OCI-LY7 (cell line): ENCODE measurements around the gene ISLR2. TPM values are rescaled to one million over a fixed set of nuclear protein-coding genes. Genes with fewer than 3 reads are reported as not detected.
A peak's percentile ranks its signal among the peaks of the same experiment; 100 is the strongest.

Experiments
- BruUV-seq: library from RNA; stranded (reverse); fragments of 400-500 nt; replicated peaks from 2 replicates; lab custom pipeline; 2021; lab: Mats Ljungman, UMichigan
- CTCF ChIA-PET: fragments of 300-600 bp; sonication (Branson Sonifier 250); formaldehyde crosslinking; loops from one replicate; lab custom pipeline; 2022; ENCODE audit warnings: antibody characterized with exemption; ENCODE audit not compliant: unreplicated experiment; lab: Charles Lee
- POLR2A ChIA-PET: fragments of 300-600 bp; sonication (Branson Sonifier 250); formaldehyde crosslinking; loops from one replicate; lab custom pipeline; 2022; ENCODE audit warnings: antibody characterized with exemption; lab: Charles Lee
- DNase-seq: peaks from one replicate; pipeline ENCODE4 v3.0.0-alpha.2; 2015; ENCODE audit warnings: low spot score
- H2AFZ ChIP-seq: fragments of 200-600 bp; sonication (generic), shearing (Covaris generic); 2 replicates; pipeline ENCODE4 v1.6.1; 2014; ENCODE audit warnings: mild to moderate bottlenecking, antibody characterized with exemption, low read length, moderate library complexity
- H3K27ac ChIP-seq: fragments of 200-600 bp; sonication (generic); 2 replicates; pipeline ENCODE4 v1.5.1; 2014; ENCODE audit warnings: mixed run types, low read depth, mild to moderate bottlenecking, moderate library complexity, low read length, inconsistent platforms; ENCODE audit not compliant: poor library complexity, severe bottlenecking
- H3K36me3 ChIP-seq: fragments of 200-600 bp; sonication (generic); 2 replicates; pipeline ENCODE4 v1.6.1; 2014; ENCODE audit warnings: mild to moderate bottlenecking, antibody characterized with exemption, low read length, moderate library complexity, mixed read lengths; ENCODE audit not compliant: insufficient read depth
- H3K4me1 ChIP-seq: fragments of 200-600 bp; sonication (generic); 2 replicates; pipeline ENCODE4 v1.5.1; 2014; ENCODE audit warnings: mild to moderate bottlenecking, low read length; ENCODE audit not compliant: insufficient read depth, poor library complexity, severe bottlenecking
- H3K4me2 ChIP-seq: fragments of 200-600 bp; sonication (generic); 2 replicates; pipeline ENCODE4 v1.6.1; 2014; ENCODE audit warnings: mild to moderate bottlenecking, low read length
- H3K4me3 ChIP-seq: fragments of 200-600 bp; sonication (generic); 2 replicates; pipeline ENCODE4 v1.5.1; 2014; ENCODE audit warnings: mild to moderate bottlenecking, low read depth, low read length; ENCODE audit not compliant: poor library complexity, severe bottlenecking
- H3K79me2 ChIP-seq: fragments of 200-600 bp; sonication (generic); 2 replicates; pipeline ENCODE4 v1.6.1; 2016; ENCODE audit warnings: low read depth, mild to moderate bottlenecking, low read length, moderate library complexity, mixed read lengths; ENCODE audit not compliant: insufficient read depth
- H3K9me2 ChIP-seq: fragments of 200-600 bp; sonication (generic); 2 replicates; pipeline ENCODE4 v1.6.1; 2016; ENCODE audit warnings: mild to moderate bottlenecking, low read length, mixed read lengths; ENCODE audit not compliant: insufficient read depth
- H3K9me3 ChIP-seq: fragments of 200-600 bp; sonication (generic); 2 replicates; pipeline ENCODE4 v1.6.1; 2014; ENCODE audit warnings: mild to moderate bottlenecking, mixed run types, low read length, mixed read lengths
- H4K20me1 ChIP-seq: fragments of 200-600 bp; sonication (generic); 2 replicates; pipeline ENCODE4 v1.6.1; 2014; ENCODE audit warnings: mild to moderate bottlenecking, antibody characterized with exemption, low read length, moderate library complexity, mixed read lengths; ENCODE audit not compliant: insufficient read depth
- EZH2phosphoT487 ChIP-seq: fragments of 200-600 bp; sonication (generic); IDR thresholded peaks from 2 replicates; pipeline ENCODE4 v1.6.1; 2018; ENCODE audit warnings: low read depth, borderline replicate concordance, mild to moderate bottlenecking, mixed run types, antibody characterized with exemption, low read length, moderate library complexity, mixed read lengths
- intact Hi-C: fragments of 100-400 bp; cut with micrococcal nuclease; formaldehyde crosslinking; loops from one replicate; pipeline ENCODE4 v1.10.0; 2022; ENCODE audit not compliant: unreplicated experiment
- total RNA-seq, 2 experiments: library from RNA; depleted of rRNA in 1 of 2; stranded (reverse); fragments of >200 nt in 1 of 2; shearing (Covaris generic) in 1 of 2; gene quantifications; 2 replicates each; pipeline ENCODE4 v1.2.3, GENCODE V29; 2014 to 2022
- TF ChIP-seq, protein P1 (sequence below): fragments of 200-600 bp; sonication (generic); conservative IDR thresholded peaks from 2 replicates; pipeline ENCODE4 v1.5.1; 2014; ENCODE audit warnings: mild to moderate bottlenecking, antibody characterized with exemption, low read length, moderate library complexity, mixed read lengths

ISLR2 gene
- total RNA-seq, 2 experiments from 2014 or later, result not detected

DNA sequence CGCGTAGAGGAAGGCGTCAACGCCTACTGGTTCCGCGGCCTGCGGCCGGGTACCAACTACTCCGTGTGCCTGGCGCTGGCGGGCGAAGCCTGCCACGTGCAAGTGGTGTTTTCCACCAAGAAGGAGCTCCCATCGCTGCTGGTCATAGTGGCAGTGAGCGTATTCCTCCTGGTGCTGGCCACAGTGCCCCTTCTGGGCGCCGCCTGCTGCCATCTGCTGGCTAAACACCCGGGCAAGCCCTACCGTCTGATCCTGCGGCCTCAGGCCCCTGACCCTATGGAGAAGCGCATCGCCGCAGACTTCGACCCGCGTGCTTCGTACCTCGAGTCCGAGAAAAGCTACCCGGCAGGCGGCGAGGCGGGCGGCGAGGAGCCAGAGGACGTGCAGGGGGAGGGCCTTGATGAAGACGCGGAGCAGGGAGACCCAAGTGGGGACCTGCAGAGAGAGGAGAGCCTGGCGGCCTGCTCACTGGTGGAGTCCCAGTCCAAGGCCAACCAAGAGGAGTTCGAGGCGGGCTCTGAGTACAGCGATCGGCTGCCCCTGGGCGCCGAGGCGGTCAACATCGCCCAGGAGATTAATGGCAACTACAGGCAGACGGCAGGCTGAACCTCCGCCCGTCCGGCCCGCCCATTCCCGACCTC lies 4.1 kb downstream of the ISLR2 start:
- Histone ChIP-seq H3K4me1 (no peaks in the 10 kb centered on the region), H3K9me3 (no peaks in the 10 kb centered on the region), H2AFZ (no peak overlapping the region), H3K36me3 (no peaks in the 10 kb centered on the region), H3K79me2 (no peaks in the 10 kb centered on the region), H3K4me2 (no peak overlapping the region), H3K27ac (no peak overlapping the region), H4K20me1 (no peaks in the 10 kb centered on the region), H3K9me2 (no peaks in the 10 kb centered on the region), H3K4me3 (no peak overlapping the region)
- ChIA-PET CTCF (no interaction called here), POLR2A (no interaction called here)
- intact Hi-C loops, result no loop called here
- no TSS peak for BruUV-seq
- TF ChIP-seq EZH2phosphoT487, result no peak
- TF ChIP-seq, protein P1, sequence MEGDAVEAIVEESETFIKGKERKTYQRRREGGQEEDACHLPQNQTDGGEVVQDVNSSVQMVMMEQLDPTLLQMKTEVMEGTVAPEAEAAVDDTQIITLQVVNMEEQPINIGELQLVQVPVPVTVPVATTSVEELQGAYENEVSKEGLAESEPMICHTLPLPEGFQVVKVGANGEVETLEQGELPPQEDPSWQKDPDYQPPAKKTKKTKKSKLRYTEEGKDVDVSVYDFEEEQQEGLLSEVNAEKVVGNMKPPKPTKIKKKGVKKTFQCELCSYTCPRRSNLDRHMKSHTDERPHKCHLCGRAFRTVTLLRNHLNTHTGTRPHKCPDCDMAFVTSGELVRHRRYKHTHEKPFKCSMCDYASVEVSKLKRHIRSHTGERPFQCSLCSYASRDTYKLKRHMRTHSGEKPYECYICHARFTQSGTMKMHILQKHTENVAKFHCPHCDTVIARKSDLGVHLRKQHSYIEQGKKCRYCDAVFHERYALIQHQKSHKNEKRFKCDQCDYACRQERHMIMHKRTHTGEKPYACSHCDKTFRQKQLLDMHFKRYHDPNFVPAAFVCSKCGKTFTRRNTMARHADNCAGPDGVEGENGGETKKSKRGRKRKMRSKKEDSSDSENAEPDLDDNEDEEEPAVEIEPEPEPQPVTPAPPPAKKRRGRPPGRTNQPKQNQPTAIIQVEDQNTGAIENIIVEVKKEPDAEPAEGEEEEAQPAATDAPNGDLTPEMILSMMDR, result peak; percentile 37
- DNase-seq, result no peak

DNA sequence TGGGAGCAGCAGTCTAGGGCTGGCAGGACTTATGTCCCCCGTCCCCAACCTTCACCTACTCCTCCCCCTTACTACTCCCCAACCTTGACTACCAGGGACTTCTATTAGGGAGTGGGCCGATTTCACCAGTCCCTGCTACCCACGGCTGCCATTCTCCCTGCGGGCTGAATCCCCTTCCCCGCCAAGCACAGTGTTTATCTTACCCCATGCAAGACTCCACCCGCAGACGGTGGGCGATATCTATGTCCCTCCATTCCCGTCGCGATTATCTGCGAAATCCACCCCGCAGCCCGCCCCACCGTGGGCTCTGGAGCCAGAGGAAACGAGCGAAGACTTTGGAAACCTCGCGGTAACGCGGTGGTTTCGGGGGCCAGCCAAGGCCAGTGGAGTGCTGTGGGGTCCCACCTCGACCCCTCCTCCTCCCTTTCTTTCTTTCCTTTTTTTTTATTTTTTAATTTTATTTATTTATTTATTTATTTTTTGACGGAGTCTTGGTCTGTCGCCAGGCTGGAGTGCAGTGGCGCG lies 4.7 kb downstream of the ISLR2 start:
- H3K4me2 ChIP-seq, result no peak overlapping the region

DNA sequence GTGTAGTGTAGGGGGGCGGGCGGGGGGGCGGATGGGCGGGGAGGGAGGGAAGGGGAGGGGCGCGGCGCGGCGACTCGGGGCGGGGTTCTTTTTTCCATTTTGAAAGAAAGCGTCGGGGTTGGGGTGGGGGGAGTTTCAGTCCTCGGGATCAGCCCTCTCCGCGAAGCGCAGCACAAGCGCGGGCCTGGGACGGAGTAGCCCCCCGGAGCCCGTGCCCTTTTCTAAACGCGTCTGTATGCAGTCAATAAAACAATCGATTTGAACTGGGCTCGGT lies 6.1 kb downstream of the ISLR2 start:
- no peak overlapping the region for H3K4me3 ChIP-seq
- no peak for DNase-seq
- H4K20me1 ChIP-seq, result no peaks in the 10 kb centered on the region
- H3K36me3 ChIP-seq, result no peaks in the 10 kb centered on the region
- H3K9me2 ChIP-seq, result no peaks in the 10 kb centered on the region
- no peaks in the 10 kb centered on the region for H3K4me1 ChIP-seq
- BruUV-seq, result no TSS peak
- intact Hi-C loops, result no loop called here
- TF ChIP-seq, protein P1, result no peak
- TF ChIP-seq EZH2phosphoT487, result no peak
- no peak overlapping the region for H3K27ac ChIP-seq
- no peak overlapping the region for H2AFZ ChIP-seq
- CTCF ChIA-PET, result no interaction called here
- no peaks in the 10 kb centered on the region for H3K79me2 ChIP-seq
- POLR2A ChIA-PET, result no interaction called here
- H3K4me2 ChIP-seq, result no peak overlapping the region
- H3K9me3 ChIP-seq, result no peaks in the 10 kb centered on the region

More for the DNA sequence above, 4.7 kb downstream of the ISLR2 start:
- Histone ChIP-seq H3K9me2 (no peaks in the 10 kb centered on the region), H3K9me3 (no peaks in the 10 kb centered on the region), H2AFZ (no peak overlapping the region), H3K27ac (no peak overlapping the region), H3K4me3 (no peak overlapping the region), H3K79me2 (no peaks in the 10 kb centered on the region), H4K20me1 (no peaks in the 10 kb centered on the region), H3K4me1 (no peaks in the 10 kb centered on the region), H3K36me3 (no peaks in the 10 kb centered on the region)
- no peak for DNase-seq
- intact Hi-C loops, result no loop called here
- ChIA-PET CTCF (no interaction called here), POLR2A (no interaction called here)
- BruUV-seq, result no TSS peak
- TF ChIP-seq, protein P1, result no peak
- TF ChIP-seq EZH2phosphoT487, result no peak
